SK-N-SH treated with all-trans-retinoic acid at 6 μM for 48 hours (cell line): ENCODE measurements around the gene SERGEF.

Experiments used
- GLIS3 ChIP-seq: fragments of 250-450 bp; sonication (Bioruptor Pico); IDR thresholded peaks from 2 replicates; pipeline ENCODE4 v1.5.0; 2020; ENCODE audit warnings: mild to moderate bottlenecking, moderate library complexity
- OSR1 ChIP-seq: fragments of 250-450 bp; sonication (Bioruptor Pico); IDR thresholded peaks from 2 replicates; pipeline ENCODE4 v1.8.0; 2022; ENCODE audit warnings: moderate library complexity, mild to moderate bottlenecking, inconsistent platforms
- ZC3H10 ChIP-seq: fragments of 250-450 bp; sonication (Bioruptor Pico); IDR thresholded peaks from 2 replicates; pipeline ENCODE4 v1.5.1; 2021; ENCODE audit warnings: mild to moderate bottlenecking, moderate library complexity
- ZFP3 ChIP-seq: fragments of 250-450 bp; sonication (Bioruptor Pico); IDR thresholded peaks from 2 replicates; pipeline ENCODE4 v1.5.0; 2020; ENCODE audit warnings: mild to moderate bottlenecking, moderate library complexity
- ZFP30 ChIP-seq: fragments of 450-650 bp; formaldehyde crosslinking; IDR thresholded peaks from 2 replicates; pipeline ENCODE4 v1.5.0; 2022; ENCODE audit warnings: mild to moderate bottlenecking, moderate library complexity
- ZNF70 ChIP-seq: fragments of 450-650 bp; formaldehyde crosslinking; IDR thresholded peaks from 2 replicates; pipeline ENCODE4 v1.5.0; 2020; ENCODE audit warnings: mild to moderate bottlenecking, moderate library complexity
- TF ChIP-seq, protein P1 (sequence below): fragments of 250-450 bp; sonication (Bioruptor Pico); IDR thresholded peaks from 2 replicates; pipeline ENCODE4 v1.5.1; 2020; ENCODE audit warnings: low read depth, mild to moderate bottlenecking, moderate library complexity
- TF ChIP-seq, protein P2 (sequence below): fragments of 250-450 bp; sonication (Bioruptor Pico); IDR thresholded peaks from 2 replicates; pipeline ENCODE4 v1.8.0; 2020; ENCODE audit warnings: mild to moderate bottlenecking, moderate library complexity, borderline replicate concordance
- TF ChIP-seq, protein P3 (sequence below): fragments of 250-450 bp; sonication (Bioruptor Pico); IDR thresholded peaks from 2 replicates; pipeline ENCODE4 v1.8.0; 2021; ENCODE audit warnings: low read depth, mild to moderate bottlenecking, moderate library complexity, borderline replicate concordance

DNA sequence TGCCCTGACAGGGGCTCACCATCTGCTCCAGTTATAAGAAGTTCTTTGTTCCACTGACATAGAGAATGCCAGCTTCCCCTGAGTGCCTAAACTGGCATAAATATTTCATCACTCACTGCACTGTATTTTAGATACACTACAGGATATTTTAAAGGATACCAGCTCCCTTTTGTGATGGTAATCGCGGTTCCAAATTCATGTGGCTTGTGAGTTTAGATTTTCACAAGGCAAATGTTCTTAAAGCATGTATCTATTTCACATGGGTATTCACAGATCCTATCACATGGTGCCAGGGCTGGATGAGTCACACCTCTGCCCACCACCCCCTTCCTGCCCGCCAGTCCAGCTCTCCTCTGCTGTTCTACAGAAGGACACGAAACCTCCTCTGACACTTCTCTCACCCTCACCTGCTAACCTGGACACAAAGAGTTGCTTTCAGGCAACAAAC is 172.7 kb downstream of the SERGEF start:
- TF ChIP-seq, protein P1, sequence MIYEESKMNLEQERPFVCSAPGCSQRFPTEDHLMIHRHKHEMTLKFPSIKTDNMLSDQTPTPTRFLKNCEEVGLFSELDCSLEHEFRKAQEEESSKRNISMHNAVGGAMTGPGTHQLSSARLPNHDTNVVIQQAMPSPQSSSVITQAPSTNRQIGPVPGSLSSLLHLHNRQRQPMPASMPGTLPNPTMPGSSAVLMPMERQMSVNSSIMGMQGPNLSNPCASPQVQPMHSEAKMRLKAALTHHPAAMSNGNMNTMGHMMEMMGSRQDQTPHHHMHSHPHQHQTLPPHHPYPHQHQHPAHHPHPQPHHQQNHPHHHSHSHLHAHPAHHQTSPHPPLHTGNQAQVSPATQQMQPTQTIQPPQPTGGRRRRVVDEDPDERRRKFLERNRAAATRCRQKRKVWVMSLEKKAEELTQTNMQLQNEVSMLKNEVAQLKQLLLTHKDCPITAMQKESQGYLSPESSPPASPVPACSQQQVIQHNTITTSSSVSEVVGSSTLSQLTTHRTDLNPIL (CRISPR knock-in tag) = no peak
- no peak for TF ChIP-seq OSR1
- no peak for TF ChIP-seq ZFP30 (CRISPR knock-in tag)
- no peak for TF ChIP-seq ZC3H10
- TF ChIP-seq, protein P2, sequence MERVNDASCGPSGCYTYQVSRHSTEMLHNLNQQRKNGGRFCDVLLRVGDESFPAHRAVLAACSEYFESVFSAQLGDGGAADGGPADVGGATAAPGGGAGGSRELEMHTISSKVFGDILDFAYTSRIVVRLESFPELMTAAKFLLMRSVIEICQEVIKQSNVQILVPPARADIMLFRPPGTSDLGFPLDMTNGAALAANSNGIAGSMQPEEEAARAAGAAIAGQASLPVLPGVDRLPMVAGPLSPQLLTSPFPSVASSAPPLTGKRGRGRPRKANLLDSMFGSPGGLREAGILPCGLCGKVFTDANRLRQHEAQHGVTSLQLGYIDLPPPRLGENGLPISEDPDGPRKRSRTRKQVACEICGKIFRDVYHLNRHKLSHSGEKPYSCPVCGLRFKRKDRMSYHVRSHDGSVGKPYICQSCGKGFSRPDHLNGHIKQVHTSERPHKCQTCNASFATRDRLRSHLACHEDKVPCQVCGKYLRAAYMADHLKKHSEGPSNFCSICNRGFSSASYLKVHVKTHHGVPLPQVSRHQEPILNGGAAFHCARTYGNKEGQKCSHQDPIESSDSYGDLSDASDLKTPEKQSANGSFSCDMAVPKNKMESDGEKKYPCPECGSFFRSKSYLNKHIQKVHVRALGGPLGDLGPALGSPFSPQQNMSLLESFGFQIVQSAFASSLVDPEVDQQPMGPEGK (CRISPR knock-in tag) = no peak
- no peak for TF ChIP-seq GLIS3 (CRISPR knock-in tag)
- TF ChIP-seq ZNF70 (CRISPR knock-in tag) = no peak
- TF ChIP-seq, protein P3, sequence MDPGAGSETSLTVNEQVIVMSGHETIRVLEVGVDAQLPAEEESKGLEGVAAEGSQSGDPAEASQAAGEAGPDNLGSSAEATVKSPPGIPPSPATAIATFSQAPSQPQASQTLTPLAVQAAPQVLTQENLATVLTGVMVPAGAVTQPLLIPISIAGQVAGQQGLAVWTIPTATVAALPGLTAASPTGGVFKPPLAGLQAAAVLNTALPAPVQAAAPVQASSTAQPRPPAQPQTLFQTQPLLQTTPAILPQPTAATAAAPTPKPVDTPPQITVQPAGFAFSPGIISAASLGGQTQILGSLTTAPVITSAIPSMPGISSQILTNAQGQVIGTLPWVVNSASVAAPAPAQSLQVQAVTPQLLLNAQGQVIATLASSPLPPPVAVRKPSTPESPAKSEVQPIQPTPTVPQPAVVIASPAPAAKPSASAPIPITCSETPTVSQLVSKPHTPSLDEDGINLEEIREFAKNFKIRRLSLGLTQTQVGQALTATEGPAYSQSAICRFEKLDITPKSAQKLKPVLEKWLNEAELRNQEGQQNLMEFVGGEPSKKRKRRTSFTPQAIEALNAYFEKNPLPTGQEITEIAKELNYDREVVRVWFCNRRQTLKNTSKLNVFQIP (CRISPR knock-in tag) = no peak
- no peak for TF ChIP-seq ZFP3
